NOMO-1 treated with dmso at 0.1 percent for 144 hours (cell line): ENCODE results near the gene POM121C.
"Not testable (repeated sequence)": the region's sequence is repeated elsewhere in the genome, so short reads cannot be mapped to it uniquely, and the experiment has no call there.

ENCODE experiments used
- DNase-seq: peaks from one replicate; lab custom pipeline; 2025; ENCODE audit not compliant: unreplicated experiment; lab: John Stamatoyannopoulos, UW

POM121C gene

GRCh38 chr7:75439000-75439399, 47.1 kb downstream of the POM121C start:
- DNase-seq = not testable (repeated sequence)

GRCh38 chr7:75423481-75423880, 62.6 kb downstream of the POM121C start:
- not testable (repeated sequence) for DNase-seq

GRCh38 chr7:75421798-75422710, 64.0 kb downstream of the POM121C start:
- not testable (repeated sequence) for DNase-seq

GRCh38 chr7:75420152-75420551, 65.9 kb downstream of the POM121C start:
- DNase-seq = not testable (repeated sequence)

GRCh38 chr7:75419693-75420092, 66.4 kb downstream of the POM121C start:
- DNase-seq = not testable (repeated sequence)

GRCh38 chr7:75419210-75419609, 66.9 kb downstream of the POM121C start:
- not testable (repeated sequence) for DNase-seq

GRCh38 chr7:75418292-75418858, 67.7 kb downstream of the POM121C start:
- DNase-seq = not testable (repeated sequence)

- not testable (repeated sequence) for DNase-seq
These were observed 69.3 kb downstream of the POM121C start for GRCh38 chr7:75416787-75417186.

GRCh38 chr7:75415829-75416373, 70.2 kb downstream of the POM121C start:
- DNase-seq = not testable (repeated sequence)

- not testable (repeated sequence) for DNase-seq
These were observed 70.7 kb downstream of the POM121C start for GRCh38 chr7:75415428-75415817.

- not testable (repeated sequence) for DNase-seq
These were observed 71.2 kb downstream of the POM121C start for GRCh38 chr7:75414708-75415427.

GRCh38 chr7:75414204-75414603, 71.9 kb downstream of the POM121C start:
- not testable (repeated sequence) for DNase-seq

- DNase-seq = not testable (repeated sequence)
These were observed 75.3 kb downstream of the POM121C start for GRCh38 chr7:75410823-75411173.

GRCh38 chr7:75409880-75410822, 75.9 kb downstream of the POM121C start:
- DNase-seq = not testable (repeated sequence)

GRCh38 chr7:75404663-75405062, 81.4 kb downstream of the POM121C start:
- DNase-seq = not testable (repeated sequence)

GRCh38 chr7:75403455-75404443, 82.3 kb downstream of the POM121C start:
- DNase-seq = not testable (repeated sequence)

- not testable (repeated sequence) for DNase-seq
These were observed 85.5 kb downstream of the POM121C start for GRCh38 chr7:75400575-75400974.

GRCh38 chr7:75398771-75399700, 87.1 kb downstream of the POM121C start:
- DNase-seq = not testable (repeated sequence)
